Superior temporal gyrus (tissue), 1 donor: ENCODE data around the gene RPL13.
"Not testable (repeated sequence)": the region's sequence is repeated elsewhere in the genome, so short reads cannot be mapped to it uniquely, and the experiment has no call there.

ENCODE experiments used
- DNase-seq: peaks from one replicate; pipeline ENCODE4 v3.0.0-alpha.2; 2016; ENCODE audit errors: extremely low spot score

RPL13 gene

DNA sequence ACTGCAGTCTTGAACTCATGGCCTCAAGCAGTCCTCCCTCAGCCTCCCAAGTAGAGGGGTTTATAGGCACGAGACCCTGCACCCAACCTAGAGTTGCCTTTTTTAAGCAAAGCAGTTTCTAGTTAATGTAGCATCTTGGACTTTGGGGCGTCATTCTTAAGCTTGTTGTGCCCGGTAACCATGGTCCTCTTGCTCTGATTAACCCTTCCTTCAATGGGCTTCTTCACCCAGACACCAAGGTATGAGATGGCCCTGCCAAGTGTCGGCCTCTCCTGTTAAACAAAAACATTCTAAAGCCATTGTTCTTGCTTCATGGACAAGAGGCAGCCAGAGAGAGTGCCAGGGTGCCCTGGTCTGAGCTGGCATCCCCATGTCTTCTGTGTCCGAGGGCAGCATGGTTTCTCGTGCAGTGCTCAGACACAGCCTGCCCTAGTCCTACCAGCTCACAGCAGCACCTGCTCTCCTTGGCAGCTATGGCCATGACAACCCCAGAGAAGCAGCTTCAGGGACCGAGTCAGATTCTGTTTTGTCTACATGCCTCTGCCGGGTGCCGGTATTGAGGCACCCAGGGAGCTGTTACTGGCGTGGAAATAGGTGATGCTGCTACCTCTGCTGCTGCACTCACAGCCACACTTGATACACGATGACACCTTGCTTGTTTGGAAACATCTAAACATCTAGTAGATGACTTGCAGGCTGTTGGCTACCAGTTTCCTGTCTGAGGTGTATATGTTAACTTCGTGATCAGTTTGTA lies 3.3 kb downstream of the RPL13 start:
- no peak for DNase-seq

DNA sequence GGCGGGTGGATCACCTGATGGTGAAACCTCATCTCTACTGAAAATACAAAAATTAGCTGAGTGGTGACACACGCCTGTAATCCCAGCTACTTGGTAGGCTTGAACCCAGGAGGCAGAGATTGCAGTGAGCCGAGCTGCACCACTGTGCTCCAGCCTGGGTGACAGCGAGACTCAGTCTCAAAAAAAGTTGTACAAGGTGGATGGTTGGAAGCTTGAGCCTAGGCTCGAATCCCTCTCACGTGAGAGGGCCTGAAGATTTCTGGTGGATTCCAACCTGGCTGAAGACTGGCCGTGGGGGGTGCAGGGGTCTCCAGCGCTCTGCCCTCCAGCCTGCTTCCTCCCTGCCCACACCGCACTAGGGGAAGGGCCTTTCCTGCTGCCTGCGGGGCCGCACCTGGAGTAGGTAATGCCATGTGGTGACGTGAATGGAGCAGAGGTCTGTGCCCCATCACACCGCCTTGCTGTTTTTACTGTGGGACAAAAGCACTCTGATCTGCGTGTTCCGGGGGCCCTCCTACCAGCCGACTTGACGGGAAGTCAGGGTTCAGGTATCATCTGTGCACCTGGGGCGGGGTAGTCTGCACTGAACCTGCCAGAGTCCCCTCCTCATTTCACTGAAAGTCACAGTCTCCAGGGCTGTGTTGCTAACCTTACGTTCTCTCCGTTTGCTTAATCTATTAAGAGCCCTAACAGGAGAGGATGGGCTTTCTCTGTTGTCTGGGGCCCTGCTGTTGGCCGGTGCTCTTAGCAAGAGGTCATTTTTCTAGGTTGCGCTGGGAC lies 4.2 kb downstream of the RPL13 start:
- no peak for DNase-seq

DNA sequence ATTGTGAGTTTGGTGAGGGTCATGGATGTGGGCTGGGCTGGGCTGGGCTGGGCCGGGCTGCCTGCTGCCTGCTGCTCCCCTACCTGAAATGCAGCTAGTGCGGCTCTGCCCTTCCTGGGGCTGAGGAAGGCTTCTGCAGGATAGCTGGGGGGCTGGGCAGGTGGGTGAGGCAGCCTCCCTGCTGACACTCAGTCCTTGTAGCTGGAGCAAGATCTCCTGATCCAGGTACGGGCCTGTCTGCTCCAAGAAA lies 4.7 kb downstream of the RPL13 start:
- DNase-seq = no peak

DNA sequence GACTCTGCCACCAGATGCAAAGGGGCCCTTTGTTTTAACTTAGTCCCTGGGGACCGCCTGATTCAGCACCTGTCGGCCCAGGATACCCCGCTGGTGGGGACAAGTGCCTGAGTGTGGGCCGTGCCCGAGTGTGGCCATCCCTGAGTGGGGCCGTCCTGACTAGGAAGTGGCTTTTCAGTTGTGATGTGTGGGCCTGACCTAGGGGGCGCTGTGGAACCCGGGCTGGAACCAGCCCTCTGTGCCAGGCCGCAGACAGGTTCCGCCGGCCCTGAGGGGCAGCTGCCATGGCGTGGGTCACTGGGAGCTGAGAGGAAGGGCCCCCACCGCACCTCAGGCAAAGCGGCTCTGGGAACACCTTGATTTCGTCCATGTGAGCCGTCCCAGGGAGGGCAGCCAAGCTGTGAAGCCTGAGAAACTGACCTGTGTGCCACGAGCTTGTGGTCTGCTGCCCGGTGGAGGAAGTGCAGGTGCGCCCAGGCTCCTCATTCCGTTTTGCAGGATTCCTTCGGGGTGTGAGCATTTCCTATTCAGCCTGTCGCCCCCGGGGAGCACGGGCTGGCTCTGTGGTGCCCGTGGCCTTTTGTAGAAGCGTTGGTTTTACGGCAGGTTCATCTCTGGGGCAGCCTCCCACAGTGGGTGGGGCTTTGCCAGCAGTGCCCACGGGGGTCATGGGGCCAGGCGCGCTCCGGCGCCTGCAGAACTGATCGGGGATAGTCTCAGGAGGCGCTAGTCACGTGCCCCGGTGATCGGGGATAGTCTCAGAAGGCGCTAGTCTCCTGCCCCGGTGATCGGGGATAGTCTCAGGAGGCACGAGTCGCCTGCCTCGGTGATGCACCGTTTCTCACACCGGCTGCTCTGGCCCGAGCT lies 5.3 kb downstream of the RPL13 start:
- DNase-seq = peak; percentile 19

DNA sequence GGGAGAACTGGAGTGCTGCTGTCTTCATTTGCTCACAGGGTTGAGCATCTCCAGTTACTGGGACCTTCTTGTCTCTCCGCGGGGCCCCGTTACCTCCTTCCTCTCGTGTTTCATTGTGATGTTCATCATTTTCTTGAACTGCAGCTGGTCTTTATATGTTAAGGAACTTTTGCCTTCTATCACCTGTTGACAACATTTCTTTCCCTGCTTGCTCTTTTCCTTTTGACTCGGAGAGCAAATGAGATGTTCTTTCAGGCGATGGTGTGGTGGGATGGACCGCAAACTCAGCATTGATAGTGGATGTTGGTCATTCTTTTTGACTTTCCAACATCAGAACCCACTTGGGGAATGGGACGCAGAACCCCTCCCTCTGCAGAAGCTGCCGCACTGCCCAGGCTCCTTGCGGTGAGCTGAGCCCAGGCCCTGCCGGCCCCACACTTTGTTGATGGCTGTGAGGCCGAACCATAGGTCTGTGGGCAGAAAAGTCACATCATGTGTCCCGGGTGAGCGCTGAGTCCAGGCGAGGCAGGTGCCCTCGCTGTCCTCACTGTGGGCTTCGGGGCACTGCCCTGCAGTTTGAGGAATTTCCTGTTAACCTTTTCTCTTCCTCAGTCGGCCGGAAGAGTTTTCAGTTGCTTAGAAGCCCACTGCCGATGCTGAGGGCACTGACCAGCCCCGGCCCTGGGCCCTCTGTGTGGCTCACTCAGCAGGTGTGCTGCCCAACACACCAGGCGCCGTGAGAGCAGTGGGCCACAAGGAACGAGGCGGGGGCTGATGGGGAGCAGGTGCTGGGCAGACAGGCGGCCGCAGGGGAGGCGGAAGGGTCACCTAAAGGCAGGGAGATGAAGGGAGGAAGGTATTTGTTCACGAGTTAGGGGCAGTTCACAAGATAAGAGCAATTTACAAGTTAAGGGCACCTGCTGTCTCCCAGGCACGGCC lies 7.4 kb downstream of the RPL13 start:
- no peak for DNase-seq

DNA sequence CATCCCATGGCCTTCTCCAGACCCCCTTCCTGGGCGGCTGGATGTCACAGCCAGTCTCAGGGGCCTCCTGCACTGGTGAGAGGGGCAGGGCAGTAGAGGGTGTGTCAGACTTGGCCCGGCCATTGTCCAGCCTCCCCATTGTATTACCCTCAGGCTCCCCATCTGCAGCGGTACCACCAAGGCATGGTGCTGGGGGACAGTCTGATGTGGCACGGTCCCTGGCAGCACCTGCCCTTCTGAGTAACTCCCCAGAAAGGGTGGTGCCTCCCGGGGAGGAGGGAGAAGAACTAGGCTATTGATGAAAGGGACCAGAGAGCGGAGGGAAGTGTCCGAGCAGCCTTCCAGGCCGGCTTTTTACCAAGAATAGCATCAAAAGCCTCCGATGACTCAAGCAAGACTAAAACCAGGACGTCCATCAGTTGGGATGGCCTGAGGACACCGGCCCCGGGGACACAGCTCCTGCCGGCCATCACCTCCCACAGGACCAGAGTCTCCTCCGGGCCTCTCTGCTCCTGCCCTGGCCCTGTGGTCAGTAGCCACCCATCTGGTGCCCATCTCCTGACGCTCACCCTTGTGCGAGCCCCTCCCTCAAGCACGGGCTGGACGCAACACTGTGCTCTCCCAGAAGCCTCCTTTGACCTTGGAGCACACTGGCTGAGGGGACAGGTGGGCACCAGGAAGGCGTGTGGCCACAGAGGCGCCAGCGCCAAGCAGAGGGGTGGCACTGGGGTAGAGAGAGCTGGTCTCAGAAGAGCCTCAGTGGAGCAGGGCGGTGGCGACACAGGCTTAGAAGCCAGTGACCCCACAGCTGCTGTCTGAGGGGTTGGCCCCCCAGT lies 9.2 kb downstream of the RPL13 start:
- no peak for DNase-seq

DNA sequence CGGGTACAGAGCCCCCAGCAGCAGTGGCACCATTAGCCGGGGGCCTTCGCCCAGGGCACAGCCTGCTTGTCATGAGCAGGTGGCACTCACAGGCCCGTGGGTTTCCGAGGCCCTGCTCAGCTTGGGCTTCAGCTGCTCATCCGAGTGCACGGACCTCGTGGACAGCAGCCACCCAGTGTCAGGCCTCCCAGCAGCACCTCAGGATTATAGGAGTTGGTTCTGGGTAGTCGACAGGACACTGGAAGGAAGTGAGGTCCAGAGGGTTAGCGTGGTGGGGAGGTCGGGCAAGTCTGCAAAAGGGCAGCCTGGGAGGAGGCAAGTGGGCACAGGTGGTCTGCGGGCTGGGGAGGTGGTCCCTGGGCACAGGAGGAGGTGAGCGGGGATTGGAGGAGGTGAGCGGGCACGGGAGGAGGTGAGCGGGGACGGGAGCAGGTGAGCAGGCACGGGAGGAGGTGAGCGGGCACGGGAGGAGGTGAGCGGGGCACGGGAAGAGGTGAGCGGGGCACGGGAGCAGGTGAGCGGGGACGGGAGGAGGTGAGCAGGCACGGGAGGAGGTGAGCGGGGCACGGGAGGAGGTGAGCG lies 10.0 kb downstream of the RPL13 start:
- no peak for DNase-seq

DNA sequence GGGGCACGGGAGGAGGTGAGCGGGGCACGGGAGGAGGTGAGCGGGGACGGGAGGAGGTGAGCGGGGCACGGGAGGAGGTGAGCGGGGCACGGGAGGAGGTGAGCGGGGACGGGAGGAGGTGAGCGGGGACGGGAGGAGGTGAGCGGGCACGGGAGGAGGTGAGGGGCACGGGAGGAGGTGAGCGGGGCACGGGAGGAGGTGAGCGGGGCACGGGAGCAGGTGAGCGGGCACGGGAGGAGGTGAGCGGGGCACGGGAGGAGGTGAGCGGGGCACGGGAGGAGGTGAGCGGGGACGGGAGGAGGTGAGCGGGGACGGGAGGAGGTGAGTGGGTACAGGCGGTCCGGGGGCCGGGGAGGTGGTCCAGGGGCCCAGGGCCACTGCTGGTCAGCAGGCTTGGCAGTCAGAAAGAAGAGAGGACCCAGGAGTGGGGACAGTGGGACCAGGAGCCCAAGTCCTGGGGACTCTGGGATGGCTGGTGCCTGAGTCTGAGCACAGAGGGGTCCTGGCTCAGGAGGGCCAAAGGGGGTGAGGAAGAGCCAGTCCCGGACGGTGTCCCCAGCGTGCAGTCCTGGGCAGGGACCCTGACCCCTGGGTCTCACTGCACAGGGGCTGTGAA lies 10.6 kb downstream of the RPL13 start:
- not testable (repeated sequence) for DNase-seq

DNA sequence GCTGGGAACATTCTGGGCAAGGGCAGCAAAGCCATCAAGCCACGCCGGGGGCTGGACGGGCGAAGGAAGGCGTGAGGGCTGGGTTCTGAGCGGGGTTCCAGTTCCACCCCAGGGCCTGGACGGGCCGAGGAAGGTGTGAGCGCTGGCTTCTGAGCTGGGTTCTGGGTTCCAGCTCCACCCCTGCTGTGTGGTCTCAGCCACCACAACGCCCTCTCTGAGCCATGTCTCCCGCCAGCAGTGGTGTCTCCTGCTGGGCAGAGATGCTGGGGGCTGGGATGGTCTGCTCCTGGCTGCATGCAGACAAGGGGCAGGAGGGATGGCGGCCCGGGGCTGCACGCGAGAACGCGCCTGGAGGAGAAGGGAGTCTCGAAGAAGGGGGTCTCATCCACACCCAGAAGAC lies 11.2 kb downstream of the RPL13 start:
- no peak for DNase-seq

DNA sequence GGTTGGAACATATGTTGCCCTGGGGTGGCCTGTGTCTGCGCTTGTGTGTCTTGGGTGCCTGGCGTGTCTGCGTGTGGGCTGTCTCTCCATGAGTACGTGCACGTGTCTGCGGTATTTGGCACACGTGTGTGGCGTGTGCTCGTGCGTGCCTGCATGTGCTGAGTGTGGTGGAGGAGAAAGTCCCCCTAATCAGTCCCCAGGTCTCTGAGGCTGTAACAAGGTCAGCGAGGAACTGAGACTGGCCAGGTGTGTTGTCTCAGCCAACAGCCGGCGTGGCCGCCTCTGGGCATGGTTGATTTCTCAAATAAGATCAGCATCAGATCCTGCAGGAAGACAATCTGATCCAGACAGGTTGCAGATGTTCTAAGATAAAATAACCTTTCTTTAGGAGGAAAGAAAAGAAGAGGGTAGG lies 11.6 kb downstream of the RPL13 start:
- no peak for DNase-seq

DNA sequence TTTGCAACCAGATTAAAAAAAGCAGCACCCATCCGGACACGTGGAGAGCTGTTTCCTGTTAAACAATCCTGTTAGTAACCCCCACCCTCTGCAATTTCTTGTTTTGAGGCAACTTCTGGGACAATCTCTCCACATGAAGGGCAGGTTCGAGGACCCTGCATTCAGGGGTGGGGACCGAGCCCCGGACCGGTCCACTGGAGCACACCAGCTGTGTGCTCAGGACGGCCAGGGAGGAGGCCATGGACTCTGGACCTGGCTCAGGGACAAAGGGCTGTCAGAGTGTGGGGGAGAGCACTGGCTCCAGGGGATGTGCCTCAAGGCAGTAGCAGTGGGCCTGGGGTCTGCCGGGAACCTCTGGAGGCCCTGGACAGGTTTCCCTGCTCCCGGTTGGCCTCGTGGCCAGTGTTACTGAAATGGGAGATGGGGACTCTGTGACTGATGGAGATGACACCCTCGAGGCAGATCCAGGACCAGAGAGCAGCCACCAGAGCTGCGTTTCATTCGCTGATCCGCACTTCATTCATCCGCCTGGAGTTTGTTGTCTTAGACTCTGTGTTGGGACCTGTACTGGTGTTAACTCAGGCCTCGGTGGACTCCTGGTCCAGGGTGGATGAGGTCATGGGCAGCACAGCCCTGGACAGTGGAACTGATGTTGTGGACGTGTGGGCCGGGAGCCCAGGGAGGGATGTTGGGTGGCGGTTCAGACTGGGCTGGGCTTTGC lies 12.2 kb downstream of the RPL13 start:
- DNase-seq = no peak

DNA sequence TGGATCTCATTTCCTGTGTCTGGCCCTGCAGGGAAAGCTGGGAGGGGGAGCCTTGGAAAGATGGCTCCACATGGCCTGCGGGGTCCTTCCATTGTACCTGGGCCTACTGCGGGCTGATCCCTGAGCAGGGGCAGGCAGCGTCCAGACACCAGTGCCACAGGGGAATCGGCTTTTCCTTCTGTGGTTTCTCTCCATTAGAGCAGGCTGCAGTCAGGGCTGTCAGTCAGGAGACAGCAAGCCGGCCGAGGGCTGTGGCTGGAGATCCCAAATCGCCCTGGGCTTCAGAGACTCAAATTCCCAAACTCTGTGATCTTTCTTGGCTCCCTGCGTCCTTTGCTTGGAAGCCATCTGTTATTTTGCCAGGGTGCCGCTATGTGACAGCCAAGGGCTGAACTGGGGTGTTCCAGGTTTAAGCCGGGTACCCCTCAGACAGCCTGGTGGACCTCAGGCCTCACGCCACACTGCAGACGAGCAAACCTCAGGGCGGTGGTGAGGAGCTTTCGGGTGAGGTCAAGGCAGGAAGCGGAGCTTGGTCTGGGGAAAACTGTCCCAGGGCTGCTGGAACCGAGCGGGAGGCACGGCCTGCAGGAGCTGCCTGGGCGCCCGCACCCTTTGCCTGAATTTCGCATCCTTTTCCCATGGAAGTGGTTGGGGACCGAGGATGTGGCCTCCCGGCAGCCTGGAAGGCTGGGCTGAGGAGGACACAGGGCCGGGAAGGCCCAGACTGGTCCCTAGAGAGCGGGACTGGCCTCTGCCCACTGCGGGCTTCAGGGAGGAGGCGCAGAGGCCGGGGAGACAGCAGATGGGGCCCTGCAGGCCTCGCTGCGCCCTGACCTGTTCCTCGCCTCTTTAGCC lies 13.6 kb downstream of the RPL13 start:
- DNase-seq = no peak

DNA sequence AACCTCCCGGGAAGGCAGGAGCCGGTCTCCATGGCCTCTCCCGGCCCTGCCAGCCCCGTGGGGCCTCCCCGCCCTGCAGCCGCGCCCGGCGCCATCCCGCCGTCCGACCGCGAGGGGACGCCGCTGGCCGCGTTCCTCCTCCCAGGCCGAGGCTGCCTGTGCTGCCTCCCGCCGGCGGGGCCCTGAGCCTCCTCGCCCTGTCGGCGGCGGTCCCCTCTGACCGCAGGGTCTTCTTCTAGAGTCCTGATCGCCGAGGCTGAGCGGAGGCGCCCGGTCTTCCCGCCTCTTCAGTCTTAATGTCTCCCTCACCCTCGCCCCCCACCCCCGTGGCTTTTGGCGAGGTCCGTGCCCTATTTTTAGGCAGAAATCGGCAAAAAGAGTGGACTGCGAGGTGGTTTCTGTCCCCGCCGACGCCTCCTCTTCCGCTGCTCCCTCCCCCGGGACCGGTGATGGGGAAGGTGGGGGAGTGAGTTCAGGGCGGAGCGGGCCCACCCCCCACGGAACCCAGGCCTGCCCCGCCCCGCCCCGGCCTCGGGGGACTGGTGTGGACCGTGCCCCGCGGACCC lies 14.3 kb downstream of the RPL13 start:
- DNase-seq = no peak

DNA sequence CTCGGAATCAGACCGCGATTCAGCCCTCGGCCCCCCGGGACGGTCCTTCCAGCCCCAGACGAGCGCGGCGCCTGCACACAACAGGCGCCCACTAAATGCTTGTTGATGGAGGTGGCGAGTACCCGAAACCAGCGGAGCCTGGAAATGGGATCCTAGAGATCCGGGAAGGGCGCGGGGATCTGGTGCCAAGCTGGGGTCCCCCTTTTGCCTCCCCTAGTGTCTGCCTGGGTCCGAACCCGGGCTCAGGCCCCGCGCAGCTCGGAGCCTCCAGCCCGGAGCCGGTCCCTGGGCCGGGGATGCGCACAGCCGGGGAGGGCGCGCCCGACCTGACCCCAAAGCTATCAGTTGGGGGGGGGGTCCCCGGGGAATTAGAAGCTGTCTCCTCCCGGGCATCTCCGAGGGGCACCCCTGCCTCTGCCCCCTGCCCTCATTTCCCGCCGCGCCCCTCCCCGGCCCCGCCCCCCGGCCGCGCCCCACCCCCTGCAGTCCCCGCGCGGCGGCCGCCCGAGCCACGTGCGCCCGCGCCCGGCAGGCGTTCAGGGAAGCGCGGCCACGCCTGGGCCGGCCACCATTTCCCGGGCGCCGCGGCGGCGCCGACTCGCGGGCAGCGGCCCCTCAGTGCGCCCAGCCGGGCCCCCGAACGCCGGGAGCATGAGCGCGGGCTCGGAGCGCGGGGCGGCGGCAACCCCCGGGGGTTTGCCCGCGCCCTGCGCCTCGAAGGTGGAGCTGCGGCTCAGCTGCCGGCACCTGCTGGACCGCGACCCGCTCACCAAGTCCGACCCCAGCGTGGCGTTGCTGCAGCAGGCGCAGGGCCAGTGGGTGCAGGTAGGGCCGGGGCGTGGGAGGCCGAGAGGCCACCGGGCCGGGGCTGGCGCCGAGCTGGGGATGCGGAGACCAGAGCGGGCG lies 15.0 kb downstream of the RPL13 start, which contains the start of gene CPNE7:
Gene CPNE7 (plus strand): TSS at position 512 of the 906 bp plus-strand sequence. CDS start 140 bp downstream, at position 652.
- DNase-seq = no peak

DNA sequence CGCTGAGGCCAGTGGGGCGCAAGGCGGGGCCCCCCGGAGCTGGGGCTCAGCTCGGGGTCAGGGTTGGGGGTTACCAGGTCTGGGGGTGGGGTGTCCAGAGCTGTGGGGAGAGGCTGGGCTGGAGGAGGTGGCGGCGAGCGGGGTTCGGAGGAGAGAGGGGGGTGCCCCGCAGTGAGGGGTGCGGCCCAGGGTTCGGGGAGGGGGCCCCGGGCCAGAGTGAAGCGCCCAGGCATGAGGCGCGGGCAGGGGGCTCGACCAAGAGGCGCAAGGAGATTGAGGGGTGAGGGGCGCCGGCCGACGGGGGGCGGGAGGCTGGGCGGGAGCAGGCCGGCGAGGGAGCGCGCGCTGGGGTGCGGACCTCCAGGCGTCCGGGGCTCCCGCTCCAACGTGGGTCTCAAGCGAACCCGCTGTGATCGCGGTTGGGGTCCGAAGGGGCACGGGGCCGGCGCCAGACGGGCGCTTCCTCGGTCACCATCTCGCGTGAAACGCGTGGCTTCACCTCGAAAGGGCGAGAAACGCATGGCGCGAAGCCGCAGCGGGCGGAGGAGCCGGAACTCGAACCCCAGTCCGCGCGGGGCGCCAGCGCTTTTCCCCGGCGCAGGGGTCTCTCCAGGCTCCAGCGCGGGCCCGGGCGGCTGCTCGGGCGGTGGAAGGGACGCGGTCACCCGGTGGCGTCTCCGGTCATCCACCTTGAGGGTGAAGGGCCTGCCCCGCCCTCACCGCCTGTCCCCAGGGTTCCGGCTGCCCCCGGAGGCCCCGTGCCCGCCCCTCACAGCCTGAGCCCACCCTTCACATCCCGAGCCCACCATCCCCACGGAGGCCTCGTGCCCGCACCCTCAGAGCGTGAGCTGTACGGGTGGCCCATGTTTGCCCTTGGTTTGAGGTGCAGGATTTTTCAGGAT lies 15.9 kb downstream of the RPL13 start:
- DNase-seq = no peak
